ENCODE data around the gene FAM20C. TPM values are rescaled to one million over a fixed set of nuclear protein-coding genes. Genes with fewer than 3 reads are reported as not detected.
"Not testable (repeated sequence)": the region's sequence is repeated elsewhere in the genome, so short reads cannot be mapped to it uniquely, and the experiment has no call there.

FAM20C gene
- total RNA-seq, 2 donors from 2014 or later: 37.8 to 62.0 TPM

GRCh38 chr7:240146-240676 lies 47.8 kb downstream of the FAM20C start:
- no peak overlapping the region for H3K27ac ChIP-seq
- H3K27me3 ChIP-seq (replicated peaks; ENCODE audit: insufficient read depth): no peaks in the 10 kb centered on the region
- TF ChIP-seq POLR2A (IDR thresholded peaks at IDR 0.05) (no peak), POLR2AphosphoS5 (IDR thresholded peaks at IDR 0.05) (no peak), CTCF (IDR thresholded peaks at IDR 0.05) (no peak)
- no peaks in the 10 kb centered on the region for H3K9me3 ChIP-seq
- no peak for DNase-seq (ENCODE audit: low spot score)
- intact Hi-C loops (cut with DNase I): no loop called here
- H3K36me3 ChIP-seq: no peaks in the 10 kb centered on the region
- H3K4me1 ChIP-seq (replicated peaks): peaks cover 10% of the 10 kb centered on the region
- no peak overlapping the region for H3K4me3 ChIP-seq

DNA sequence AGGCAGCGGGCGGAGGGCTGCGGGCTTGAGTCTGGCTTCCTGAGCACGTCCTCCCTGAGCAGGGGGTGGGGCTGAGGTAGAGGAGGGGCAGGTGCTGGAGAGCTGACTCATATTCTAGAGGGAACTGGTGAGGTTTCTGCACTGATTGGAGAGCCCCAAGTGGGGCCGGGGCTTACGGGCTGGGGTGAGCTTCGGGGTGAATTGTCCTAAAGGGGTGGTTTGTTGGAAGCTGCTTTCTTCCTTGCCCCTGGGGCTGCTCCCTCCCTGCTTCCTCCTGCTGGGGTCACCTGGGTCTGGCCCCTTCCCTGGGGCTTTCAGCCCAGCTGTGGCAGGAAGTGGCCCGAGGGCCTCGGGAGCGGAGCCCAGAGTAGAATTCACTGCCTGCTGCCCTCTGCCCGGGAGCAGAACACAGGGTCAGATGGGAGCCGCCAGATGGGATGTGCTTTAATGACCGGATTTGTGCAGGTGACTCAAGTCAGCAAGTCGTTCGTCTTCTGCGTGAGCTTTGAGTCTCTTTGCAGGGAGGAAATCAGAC lies 48.6 kb downstream of the FAM20C start:
- DNase-seq (ENCODE audit: low spot score): no peak
- H3K27ac ChIP-seq: no peak overlapping the region
- no peaks in the 10 kb centered on the region for H3K27me3 ChIP-seq (replicated peaks; ENCODE audit: insufficient read depth)
- intact Hi-C loops (cut with DNase I): no loop called here
- WGBS: 51% methylated on average over 16 of the region's 16 CpGs
- TF ChIP-seq POLR2A (IDR thresholded peaks at IDR 0.05) (no peak), CTCF (IDR thresholded peaks at IDR 0.05) (no peak), POLR2AphosphoS5 (IDR thresholded peaks at IDR 0.05) (no peak)
- H3K4me1 ChIP-seq (replicated peaks): peaks cover 3% of the 10 kb centered on the region
- H3K9me3 ChIP-seq: no peaks in the 10 kb centered on the region
- no peak overlapping the region for H3K4me3 ChIP-seq
- no peaks in the 10 kb centered on the region for H3K36me3 ChIP-seq

- no peaks in the 10 kb centered on the region for H3K36me3 ChIP-seq
- DNase-seq (ENCODE audit: low spot score): no peak
- intact Hi-C loops (cut with DNase I): no loop called here
- no peaks in the 10 kb centered on the region for H3K27me3 ChIP-seq (replicated peaks; ENCODE audit: insufficient read depth)
- 92% methylated on average over 13 of the region's 13 CpGs for WGBS
- no peak overlapping the region for H3K27ac ChIP-seq
- H3K9me3 ChIP-seq: no peaks in the 10 kb centered on the region
- H3K4me3 ChIP-seq: no peak overlapping the region
- TF ChIP-seq POLR2A (IDR thresholded peaks at IDR 0.05): no peak
- TF ChIP-seq POLR2AphosphoS5 (IDR thresholded peaks at IDR 0.05): no peak
- TF ChIP-seq CTCF (IDR thresholded peaks at IDR 0.05): no peak
- no peaks in the 10 kb centered on the region for H3K4me1 ChIP-seq (replicated peaks)
Observed at GRCh38 chr7:241513-241912, 49.1 kb downstream of the FAM20C start.

- 96% methylated on average over 5 of the region's 21 CpGs for WGBS
- H3K27ac ChIP-seq; H3K27me3 ChIP-seq (replicated peaks; ENCODE audit: insufficient read depth); H3K36me3 ChIP-seq; H3K4me3 ChIP-seq; intact Hi-C loops (cut with DNase I); H3K4me1 ChIP-seq (replicated peaks); DNase-seq (ENCODE audit: low spot score); H3K9me3 ChIP-seq: not testable (repeated sequence)
Observed at GRCh38 chr7:242826-243579, 50.6 kb downstream of the FAM20C start.

- WGBS: 100% methylated on average over 6 of the region's 10 CpGs
- not testable (repeated sequence) for H3K36me3 ChIP-seq
Observed at GRCh38 chr7:243580-243978, 51.2 kb downstream of the FAM20C start.

DNA sequence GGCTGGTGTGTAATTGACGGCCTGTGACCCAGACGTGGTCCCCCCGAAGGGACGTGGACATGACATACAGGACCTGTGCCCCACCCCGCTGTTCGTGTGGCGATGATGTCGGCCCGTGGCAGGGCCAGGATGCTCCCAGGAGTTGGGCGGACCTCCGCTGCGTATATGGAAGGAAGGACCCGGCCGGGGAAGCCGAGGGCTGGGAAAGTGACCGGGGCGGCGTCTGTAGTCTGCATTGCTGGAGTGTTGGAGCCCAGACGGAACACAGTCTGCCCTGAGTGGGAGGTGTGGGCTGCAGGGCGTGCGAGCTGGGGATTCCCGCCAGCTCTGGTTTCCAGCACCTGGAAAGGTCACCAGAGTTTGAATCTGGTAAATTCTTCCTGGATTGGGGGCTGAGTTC lies 52.6 kb downstream of the FAM20C start:
- Histone ChIP-seq H3K27me3 (replicated peaks; ENCODE audit: insufficient read depth) (no peaks in the 10 kb centered on the region), H3K9me3 (no peaks in the 10 kb centered on the region), H3K4me1 (replicated peaks) (no peaks in the 10 kb centered on the region), H3K36me3 (peaks cover 0 to 3% of the 10 kb centered on the region in 2 donors), H3K4me3 (no peak overlapping the region), H3K27ac (no peak overlapping the region)
- DNase-seq (ENCODE audit: low spot score): no peak
- 84% methylated on average over 22 of the region's 22 CpGs for WGBS
- TF ChIP-seq POLR2AphosphoS5 (IDR thresholded peaks at IDR 0.05) (no peak), POLR2A (IDR thresholded peaks at IDR 0.05) (no peak), CTCF (IDR thresholded peaks at IDR 0.05) (no peak)
- intact Hi-C loops (cut with DNase I): no loop called here

More at GRCh38 chr7:243580-243978, 51.2 kb downstream of the FAM20C start:
- H3K4me1 ChIP-seq (replicated peaks); DNase-seq (ENCODE audit: low spot score); intact Hi-C loops (cut with DNase I); H3K27ac ChIP-seq; H3K27me3 ChIP-seq (replicated peaks; ENCODE audit: insufficient read depth); H3K4me3 ChIP-seq; H3K9me3 ChIP-seq: not testable (repeated sequence)

All from prostate gland (tissue), 2 donors.